HPDE6-E6E7 (cell line): ENCODE measurements around the gene GCNT2.
"Not testable (repeated sequence)": the region's sequence is repeated elsewhere in the genome, so short reads cannot be mapped to it uniquely, and the experiment has no call there.

Experiments
- DNase-seq: peaks from one replicate; pipeline ENCODE4 v3.0.0; 2011; ENCODE audit warnings: missing footprints; ENCODE audit errors: extremely low spot score

Gene GCNT2

GRCh38 chr6:10580570-10580969, 59.4 kb downstream of the GCNT2 start:
- DNase-seq = no peak

GRCh38 chr6:10581402-10581801, 60.3 kb downstream of the GCNT2 start:
- not testable (repeated sequence) for DNase-seq

GRCh38 chr6:10582774-10583508, 61.8 kb downstream of the GCNT2 start:
- peak; percentile 33 for DNase-seq

- no peak for DNase-seq
These were observed 62.4 kb downstream of the GCNT2 start for GRCh38 chr6:10583509-10583901.

DNA sequence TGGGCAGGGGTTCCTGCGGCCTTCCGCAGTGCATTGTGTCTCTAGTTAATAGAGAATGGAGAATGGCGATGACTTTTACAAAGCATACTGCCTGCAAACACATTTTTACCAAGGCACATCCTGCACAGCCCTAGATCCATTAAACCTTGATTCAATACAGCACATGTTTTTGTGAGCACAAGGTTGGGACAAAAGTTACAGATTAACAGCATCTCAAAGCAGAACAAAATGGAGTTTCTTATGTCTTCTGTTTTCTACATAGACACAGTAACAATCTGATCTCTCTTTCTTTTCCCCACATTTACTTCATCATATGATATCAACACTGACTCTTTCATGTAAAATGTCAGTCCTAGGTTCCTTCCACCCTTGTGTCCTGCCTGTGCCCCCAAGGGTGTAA, 63.5 kb downstream of the GCNT2 start:
- no peak for DNase-seq

DNA sequence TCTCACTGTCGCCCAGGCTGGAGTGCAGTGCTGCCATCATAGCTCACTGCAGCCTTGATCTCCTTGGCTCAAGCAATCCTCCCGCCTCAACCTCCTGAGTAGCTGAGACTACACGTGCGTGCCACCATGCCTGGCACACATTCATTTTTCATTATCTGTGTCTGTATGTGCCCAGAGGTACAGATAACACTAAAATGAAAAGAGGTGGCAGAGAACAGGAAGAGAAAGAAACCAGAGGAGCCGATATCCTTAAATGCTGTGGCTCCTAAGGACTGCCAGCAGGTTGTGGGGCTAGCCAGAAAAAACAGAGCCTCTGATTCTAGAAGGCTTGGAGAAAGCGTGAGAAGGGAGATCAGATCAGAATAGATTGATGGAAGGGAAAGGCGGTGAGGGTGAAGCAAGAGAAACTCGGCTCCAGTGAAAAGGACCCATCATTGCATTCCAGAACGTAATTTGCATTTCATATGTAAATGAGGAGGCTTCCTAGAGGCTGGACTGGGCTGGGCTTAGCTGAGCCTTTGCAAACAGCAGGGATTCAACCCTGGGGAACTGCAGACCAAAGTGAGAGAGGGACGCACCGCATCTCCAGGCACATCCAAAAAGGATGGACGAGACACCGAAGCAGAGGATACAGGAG, 64.2 kb downstream of the GCNT2 start:
- no peak for DNase-seq

GRCh38 chr6:10586302-10586701, 65.2 kb downstream of the GCNT2 start:
- DNase-seq = no peak

DNA sequence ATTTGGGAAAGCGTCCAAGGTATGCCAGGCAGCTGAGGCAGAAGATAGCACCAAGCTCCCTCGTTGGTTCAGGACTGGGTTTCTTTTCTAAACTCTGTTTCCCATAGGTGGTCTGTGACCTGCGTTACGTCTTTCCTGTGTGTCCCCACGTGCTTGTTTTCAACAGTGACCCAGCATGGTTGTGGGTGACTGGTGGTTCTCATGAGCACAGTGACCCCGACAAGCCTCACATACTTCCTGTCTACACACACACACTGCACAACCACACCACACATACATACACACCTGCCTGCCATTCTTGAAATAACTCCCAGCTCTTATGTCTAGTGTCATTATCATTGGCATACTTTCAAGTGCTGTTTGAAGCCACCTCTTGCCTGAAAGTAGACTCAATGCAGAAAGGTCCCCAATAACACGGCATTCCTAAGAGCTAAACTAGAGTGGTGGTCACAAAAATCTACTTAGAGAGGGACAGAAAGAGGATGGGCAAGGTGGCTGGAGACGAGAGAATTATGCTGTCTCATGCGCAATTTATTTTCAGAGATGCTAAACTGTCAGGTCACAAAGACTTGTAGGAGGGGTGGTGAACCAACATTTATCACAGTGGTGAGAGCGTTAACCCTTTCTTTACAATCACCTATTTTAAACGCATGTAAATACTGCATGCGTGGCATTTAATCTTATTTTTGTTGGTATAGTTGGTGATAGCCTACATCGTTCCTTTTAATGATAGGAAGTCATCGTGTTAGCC, 66.7 kb downstream of the GCNT2 start:
- no peak for DNase-seq

- no peak for DNase-seq
These were observed 67.6 kb downstream of the GCNT2 start for GRCh38 chr6:10588562-10589428.

- DNase-seq = no peak
These were observed 68.2 kb downstream of the GCNT2 start for GRCh38 chr6:10589429-10589727.

- no peak for DNase-seq
These were observed 68.8 kb downstream of the GCNT2 start for GRCh38 chr6:10589983-10590382.

GRCh38 chr6:10591422-10592160, 70.4 kb downstream of the GCNT2 start:
- DNase-seq = no peak

- peak; percentile 8 for DNase-seq
These were observed 74.8 kb downstream of the GCNT2 start for GRCh38 chr6:10595731-10596664.

GRCh38 chr6:10597499-10598001, 76.4 kb downstream of the GCNT2 start:
- DNase-seq = no peak

DNA sequence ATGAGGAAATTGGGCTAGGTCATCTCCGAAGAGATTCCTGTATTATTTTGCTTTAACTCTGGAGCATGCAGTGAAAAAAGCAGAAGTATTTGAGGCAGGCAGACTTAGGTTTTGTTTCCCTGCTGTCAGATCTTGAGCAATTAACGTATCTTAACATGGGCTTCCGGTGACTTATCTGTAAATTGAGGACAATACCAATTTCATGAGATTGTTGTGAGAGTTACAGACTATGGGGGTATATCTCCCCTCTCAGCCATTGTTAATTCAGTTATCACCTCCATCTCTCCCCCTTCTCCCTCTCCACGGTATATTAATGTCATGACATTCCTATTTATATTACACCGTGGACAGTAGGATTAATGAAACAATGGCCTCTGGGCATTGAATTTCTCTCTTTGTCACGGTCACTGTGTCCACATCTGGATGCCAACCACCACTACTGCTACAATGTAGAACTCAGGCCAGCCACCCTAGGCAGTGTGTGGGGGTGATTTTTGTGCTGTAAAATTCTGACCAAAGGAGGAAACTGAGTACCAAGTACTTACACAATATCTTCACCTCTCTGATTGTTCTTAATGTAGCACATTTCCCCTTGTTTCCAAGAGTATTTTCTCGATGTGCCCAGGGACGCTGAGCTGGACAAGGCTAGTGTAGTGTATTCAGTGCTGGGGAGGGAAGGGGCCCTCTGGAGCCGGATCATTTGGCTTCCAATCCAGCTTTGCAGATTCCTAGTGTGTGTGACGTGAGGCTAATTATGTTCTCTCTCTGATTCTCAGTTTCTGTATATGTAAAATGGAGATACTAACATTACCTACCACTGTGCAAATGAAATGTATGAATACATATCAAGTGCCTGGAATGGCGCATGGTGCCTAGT, 77.2 kb downstream of the GCNT2 start:
- no peak for DNase-seq

DNA sequence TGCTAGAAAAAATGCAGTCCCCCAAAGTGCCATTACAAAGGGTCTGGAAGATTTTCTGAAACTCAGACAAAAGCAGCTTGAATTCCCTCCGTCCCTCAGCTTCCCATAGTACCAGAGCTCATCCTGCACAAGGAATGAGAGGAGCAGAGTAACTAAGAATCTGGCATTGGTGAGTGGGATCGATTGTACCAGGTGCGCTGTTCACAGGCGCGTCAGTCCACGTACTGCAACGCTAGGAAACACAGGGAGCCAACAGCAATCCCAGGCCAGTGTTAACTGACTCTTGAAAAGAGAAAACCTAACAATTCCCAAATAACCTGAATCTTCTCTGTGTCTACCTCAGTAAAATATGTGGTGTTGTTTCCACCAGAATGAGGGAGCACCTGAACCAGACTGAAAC, 77.9 kb downstream of the GCNT2 start:
- no peak for DNase-seq

DNA sequence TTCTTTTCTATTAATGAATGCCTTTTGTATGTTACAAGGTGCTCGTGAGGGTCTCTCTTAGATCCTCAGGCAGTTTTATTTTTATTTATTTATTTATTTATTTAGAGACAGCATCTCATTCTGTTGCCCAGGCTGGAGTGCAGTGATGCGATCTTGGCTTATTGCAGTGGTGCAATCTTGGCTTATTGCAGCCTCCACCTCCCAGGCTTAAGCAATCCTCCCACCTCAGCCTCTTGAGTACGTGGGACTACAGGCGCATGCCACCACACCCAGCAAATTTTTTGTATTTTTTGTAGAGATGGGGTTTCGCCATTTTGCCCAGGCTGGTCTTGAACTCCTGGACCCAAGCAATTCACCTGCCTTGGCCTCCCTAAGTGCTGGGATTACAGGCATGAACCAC, 79.5 kb downstream of the GCNT2 start:
- not testable (repeated sequence) for DNase-seq

DNA sequence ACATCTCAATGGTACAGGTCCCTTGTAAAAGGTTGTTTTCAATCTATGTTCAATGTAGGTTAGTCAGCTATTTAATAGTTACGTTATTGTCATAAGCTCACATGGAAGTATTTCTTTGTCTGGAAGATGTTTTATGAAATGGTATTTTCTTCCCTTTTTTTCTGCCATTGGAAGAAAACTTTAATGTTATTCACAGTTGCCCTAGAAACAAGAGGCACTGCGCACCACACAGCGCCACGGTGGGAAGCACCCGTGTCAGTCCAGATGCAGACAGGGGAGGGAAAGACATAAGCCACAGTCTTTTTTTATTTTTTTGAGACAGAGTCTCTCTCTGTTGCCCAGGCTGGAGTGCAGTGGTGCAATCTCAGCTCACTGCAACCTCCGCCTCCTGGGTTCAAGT, 82.1 kb downstream of the GCNT2 start:
- no peak for DNase-seq

- no peak for DNase-seq
These were observed 87.9 kb downstream of the GCNT2 start for GRCh38 chr6:10609038-10609437.
